ENCODE results near the gene NOL9.

The NOL9 gene

DNA sequence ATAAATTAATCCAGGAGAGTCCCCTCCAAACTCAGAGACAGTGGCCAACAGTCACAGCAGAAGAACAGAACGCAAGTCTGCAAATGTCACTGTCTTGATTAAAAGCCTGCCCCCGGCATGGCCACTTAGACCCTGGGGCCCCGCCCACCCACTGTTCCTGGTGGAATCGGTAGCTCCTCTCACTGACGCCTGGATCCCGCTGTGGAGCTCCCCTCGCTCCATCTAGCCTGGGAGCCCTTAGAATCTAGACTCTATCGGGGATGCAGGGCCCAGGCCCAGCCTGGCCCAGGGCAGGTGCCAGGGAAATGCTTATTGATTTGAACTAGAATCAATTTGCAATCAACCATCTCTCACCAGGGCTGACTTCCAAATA is 41.4 kb downstream of the NOL9 start:
- H3K27me3 ChIP-seq (ENCODE audit: insufficient read depth, low read length) = no peaks in the 10 kb centered on the region; the same call in 1 of the 2 replicates
- H2AFZ ChIP-seq (ENCODE audit: low read length) = no peak overlapping the region
- H3K79me2 ChIP-seq (ENCODE audit: insufficient read depth, low read length) = no peaks in the 10 kb centered on the region
- no peak overlapping the region for H3K4me3 ChIP-seq (ENCODE audit: low read depth, low read length, poor library complexity, severe bottlenecking)
- H4K20me1 ChIP-seq (ENCODE audit: insufficient read depth, low read length) = no peaks in the 10 kb centered on the region
- no peak overlapping the region for H3K27ac ChIP-seq (ENCODE audit: low read depth, low read length, poor library complexity, severe bottlenecking)
- H3F3A ChIP-seq (ENCODE audit: insufficient read depth, low read length) = no peaks in the 10 kb centered on the region
- no peaks in the 10 kb centered on the region for H3K4me1 ChIP-seq (ENCODE audit: insufficient read depth, low read length, severe bottlenecking)
- H3K4me2 ChIP-seq (ENCODE audit: low read length) = no peak overlapping the region
- H3K9ac ChIP-seq (ENCODE audit: low read length) = no peak overlapping the region
- H3K9me3 ChIP-seq (ENCODE audit: low read length) = no peaks in the 10 kb centered on the region
- TF ChIP-seq CTCF (IDR thresholded peaks at IDR 0.05; ENCODE audit: low read length) (no peak), EZH2 (IDR thresholded peaks at IDR 0.05; ENCODE audit: borderline replicate concordance, low read length) (no peak)
- no peaks in the 10 kb centered on the region for H3K9me2 ChIP-seq (ENCODE audit: low read depth, low read length)
- no peaks in the 10 kb centered on the region for H3K36me3 ChIP-seq (ENCODE audit: insufficient read depth, low read length)

DNA sequence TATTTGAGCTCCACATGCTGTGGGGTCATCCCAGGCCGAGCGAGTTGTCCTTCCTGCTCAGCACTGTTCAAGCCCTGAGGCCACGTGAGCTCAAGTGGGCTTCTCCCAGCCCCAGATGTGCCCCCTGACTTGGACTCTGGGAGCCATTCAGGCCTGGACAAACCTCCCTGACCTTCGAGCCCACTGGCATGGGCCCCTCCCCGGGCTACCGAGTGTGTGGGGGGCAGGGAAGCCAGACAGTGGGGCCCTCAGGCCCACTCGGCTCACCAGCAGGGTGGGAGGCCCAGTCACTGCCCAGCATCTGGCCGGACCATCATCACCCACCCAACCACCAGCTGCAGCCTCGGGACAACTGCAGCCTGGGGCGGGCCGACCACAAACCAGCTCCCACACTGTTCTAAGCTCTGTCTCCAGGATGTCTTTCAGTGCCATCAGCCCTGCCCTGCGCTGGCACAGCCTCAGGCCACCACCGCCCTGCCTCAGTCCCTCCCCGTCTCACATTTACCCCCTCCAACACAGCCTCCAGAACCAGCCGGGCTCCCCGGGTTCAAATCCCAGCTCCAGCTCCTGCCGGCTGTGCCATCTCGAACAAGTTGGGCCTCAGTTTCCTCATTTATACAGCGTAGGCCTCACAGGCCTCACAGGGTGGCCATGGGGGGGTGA is 41.9 kb downstream of the NOL9 start:
- no peaks in the 10 kb centered on the region for H4K20me1 ChIP-seq (ENCODE audit: insufficient read depth, low read length)
- no peaks in the 10 kb centered on the region for H3K9me2 ChIP-seq (ENCODE audit: low read depth, low read length)
- no peaks in the 10 kb centered on the region for H3K79me2 ChIP-seq (ENCODE audit: insufficient read depth, low read length)
- H3K27me3 ChIP-seq (ENCODE audit: insufficient read depth, low read length) = no peaks in the 10 kb centered on the region; the same call in 1 of the 2 replicates
- no peaks in the 10 kb centered on the region for H3K9me3 ChIP-seq (ENCODE audit: low read length)
- no peak overlapping the region for H3K27ac ChIP-seq (ENCODE audit: low read depth, low read length, poor library complexity, severe bottlenecking)
- no peaks in the 10 kb centered on the region for H3K4me1 ChIP-seq (ENCODE audit: insufficient read depth, low read length, severe bottlenecking)
- no peak overlapping the region for H3K4me3 ChIP-seq (ENCODE audit: low read depth, low read length, poor library complexity, severe bottlenecking)
- H3K4me2 ChIP-seq (ENCODE audit: low read length) = no peak overlapping the region
- no peak overlapping the region for H3K9ac ChIP-seq (ENCODE audit: low read length)
- no peaks in the 10 kb centered on the region for H3K36me3 ChIP-seq (ENCODE audit: insufficient read depth, low read length)
- TF ChIP-seq CTCF (IDR thresholded peaks at IDR 0.05; ENCODE audit: low read length) = no peak
- no peak for TF ChIP-seq EZH2 (IDR thresholded peaks at IDR 0.05; ENCODE audit: borderline replicate concordance, low read length)
- no peaks in the 10 kb centered on the region for H3F3A ChIP-seq (ENCODE audit: insufficient read depth, low read length)
- no peak overlapping the region for H2AFZ ChIP-seq (ENCODE audit: low read length)

GRCh38 chr1:6511561-6512244 is 42.6 kb downstream of the NOL9 start:
- H3K27ac ChIP-seq (ENCODE audit: low read depth, low read length, poor library complexity, severe bottlenecking) = no peak overlapping the region
- H3K9me2 ChIP-seq (ENCODE audit: low read depth, low read length) = no peaks in the 10 kb centered on the region
- H4K20me1 ChIP-seq (ENCODE audit: insufficient read depth, low read length) = no peaks in the 10 kb centered on the region
- H3K36me3 ChIP-seq (ENCODE audit: insufficient read depth, low read length) = no peaks in the 10 kb centered on the region
- no peak for TF ChIP-seq EZH2 (IDR thresholded peaks at IDR 0.05; ENCODE audit: borderline replicate concordance, low read length)
- no peak for TF ChIP-seq CTCF (IDR thresholded peaks at IDR 0.05; ENCODE audit: low read length)
- no peaks in the 10 kb centered on the region; the same call in 1 of the 2 replicates for H3K27me3 ChIP-seq (ENCODE audit: insufficient read depth, low read length)
- no peak overlapping the region for H3K9ac ChIP-seq (ENCODE audit: low read length)
- H3K4me1 ChIP-seq (ENCODE audit: insufficient read depth, low read length, severe bottlenecking) = no peaks in the 10 kb centered on the region
- H3K4me2 ChIP-seq (ENCODE audit: low read length) = no peak overlapping the region
- no peaks in the 10 kb centered on the region for H3F3A ChIP-seq (ENCODE audit: insufficient read depth, low read length)
- no peaks in the 10 kb centered on the region for H3K9me3 ChIP-seq (ENCODE audit: low read length)
- H3K79me2 ChIP-seq (ENCODE audit: insufficient read depth, low read length) = no peaks in the 10 kb centered on the region
- H3K4me3 ChIP-seq (ENCODE audit: low read depth, low read length, poor library complexity, severe bottlenecking) = no peak overlapping the region
- H2AFZ ChIP-seq (ENCODE audit: low read length) = no peak overlapping the region

Data from OCI-LY1 (cell line).